GM21786 (cell line): Measurements from ENCODE around the gene METAP1D.
"Not testable (repeated sequence)": the region's sequence is repeated elsewhere in the genome, so short reads cannot be mapped to it uniquely, and the experiment has no call there.

Experiments
- ATAC-seq: cut with Tn5 transposase; IDR thresholded peaks from one replicate; pipeline ENCODE4 v1.9.1; 2021; ENCODE audit not compliant: unreplicated experiment

Gene METAP1D

GRCh38 chr2:171999604-172000469 is at the start of gene METAP1D:
TSS of gene METAP1D (plus strand) at chr2:171999953. CDS start at chr2:171999970, 17 bp downstream.
- ATAC-seq, result peak; percentile 98

- no peak for ATAC-seq
Measured at GRCh38 chr2:171952276-171952675, 47.5 kb upstream of the METAP1D start.

GRCh38 chr2:171952748-171953147 is 47.0 kb upstream of the METAP1D start:
- ATAC-seq, result no peak

- ATAC-seq, result no peak
Measured at GRCh38 chr2:171956135-171956825, 43.5 kb upstream of the METAP1D start.

- ATAC-seq, result no peak
Measured at GRCh38 chr2:171957061-171957460, 42.7 kb upstream of the METAP1D start.

- no peak for ATAC-seq
Measured at GRCh38 chr2:171958475-171958874, 41.3 kb upstream of the METAP1D start.

GRCh38 chr2:171959998-171960397 is 39.8 kb upstream of the METAP1D start:
- ATAC-seq, result no peak

GRCh38 chr2:171960570-171960969 is 39.2 kb upstream of the METAP1D start:
- ATAC-seq, result no peak

GRCh38 chr2:171963198-171963597 is 36.6 kb upstream of the METAP1D start:
- ATAC-seq, result no peak

GRCh38 chr2:171964308-171964707 is 35.4 kb upstream of the METAP1D start:
- no peak for ATAC-seq

- no peak for ATAC-seq
Measured at GRCh38 chr2:171965238-171965637, 34.5 kb upstream of the METAP1D start.

GRCh38 chr2:171965661-171966060 is 34.1 kb upstream of the METAP1D start:
- no peak for ATAC-seq

GRCh38 chr2:171966235-171966634 is 33.5 kb upstream of the METAP1D start:
- ATAC-seq, result no peak

- ATAC-seq, result no peak
Measured at GRCh38 chr2:171966688-171967087, 33.1 kb upstream of the METAP1D start.

GRCh38 chr2:171968509-171968908 is 31.2 kb upstream of the METAP1D start:
- no peak for ATAC-seq

GRCh38 chr2:171972329-171972982 is 27.3 kb upstream of the METAP1D start:
- no peak for ATAC-seq

GRCh38 chr2:171979103-171979502 is 20.6 kb upstream of the METAP1D start:
- ATAC-seq, result no peak

GRCh38 chr2:171983924-171984323 is 15.8 kb upstream of the METAP1D start:
- not testable (repeated sequence) for ATAC-seq

GRCh38 chr2:171985076-171985475 is 14.7 kb upstream of the METAP1D start:
- no peak for ATAC-seq

- no peak for ATAC-seq
Measured at GRCh38 chr2:171986778-171987177, 13.0 kb upstream of the METAP1D start.

GRCh38 chr2:171991027-171991426 is 8.7 kb upstream of the METAP1D start:
- no peak for ATAC-seq

- ATAC-seq, result no peak
Measured at GRCh38 chr2:171995586-171995985, 4.2 kb upstream of the METAP1D start.
